Measurements from ENCODE around the gene SPPL2C.

DNA sequence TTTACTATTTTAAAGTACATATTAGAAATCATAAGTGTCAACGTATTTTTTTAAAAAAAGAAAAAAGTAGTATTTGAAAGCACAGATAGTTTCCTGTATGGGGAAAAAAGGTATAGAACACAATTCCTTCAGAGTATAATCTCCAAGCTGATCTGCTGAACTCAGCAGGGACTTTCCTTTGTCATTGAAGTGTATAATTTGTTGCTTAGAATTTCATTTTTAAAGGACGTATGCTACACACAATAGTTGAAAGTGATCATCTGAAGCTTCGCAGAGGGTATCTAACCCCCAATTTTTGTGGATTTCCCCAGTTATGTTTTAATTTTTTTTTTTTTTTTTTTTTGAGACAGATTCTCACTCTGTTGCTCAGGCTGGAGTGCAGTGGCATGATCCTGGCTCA lies 29.5 kb downstream of the SPPL2C start:
- TF ChIP-seq, protein P1, sequence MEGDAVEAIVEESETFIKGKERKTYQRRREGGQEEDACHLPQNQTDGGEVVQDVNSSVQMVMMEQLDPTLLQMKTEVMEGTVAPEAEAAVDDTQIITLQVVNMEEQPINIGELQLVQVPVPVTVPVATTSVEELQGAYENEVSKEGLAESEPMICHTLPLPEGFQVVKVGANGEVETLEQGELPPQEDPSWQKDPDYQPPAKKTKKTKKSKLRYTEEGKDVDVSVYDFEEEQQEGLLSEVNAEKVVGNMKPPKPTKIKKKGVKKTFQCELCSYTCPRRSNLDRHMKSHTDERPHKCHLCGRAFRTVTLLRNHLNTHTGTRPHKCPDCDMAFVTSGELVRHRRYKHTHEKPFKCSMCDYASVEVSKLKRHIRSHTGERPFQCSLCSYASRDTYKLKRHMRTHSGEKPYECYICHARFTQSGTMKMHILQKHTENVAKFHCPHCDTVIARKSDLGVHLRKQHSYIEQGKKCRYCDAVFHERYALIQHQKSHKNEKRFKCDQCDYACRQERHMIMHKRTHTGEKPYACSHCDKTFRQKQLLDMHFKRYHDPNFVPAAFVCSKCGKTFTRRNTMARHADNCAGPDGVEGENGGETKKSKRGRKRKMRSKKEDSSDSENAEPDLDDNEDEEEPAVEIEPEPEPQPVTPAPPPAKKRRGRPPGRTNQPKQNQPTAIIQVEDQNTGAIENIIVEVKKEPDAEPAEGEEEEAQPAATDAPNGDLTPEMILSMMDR (IDR thresholded peaks at IDR 0.05) = no peak
- no peak for TF ChIP-seq POLR2A (IDR thresholded peaks at IDR 0.05)
- no peak for TF ChIP-seq EP300 (IDR thresholded peaks at IDR 0.05)
- no peak for TF ChIP-seq POLR2AphosphoS5 (IDR thresholded peaks at IDR 0.05)

Data from sigmoid colon (tissue), 4 donors.